Measurements from ENCODE around the gene NUP188. TPM values are rescaled to one million over a fixed set of nuclear protein-coding genes. Genes with fewer than 3 reads are reported as not detected.

Gene NUP188
- total and polyA plus RNA-seq, 2 of the 13 experiments (the other 11 are each of a cell fraction or from before 2014, with no cell fraction given) = 28.0 to 38.5 TPM

DNA sequence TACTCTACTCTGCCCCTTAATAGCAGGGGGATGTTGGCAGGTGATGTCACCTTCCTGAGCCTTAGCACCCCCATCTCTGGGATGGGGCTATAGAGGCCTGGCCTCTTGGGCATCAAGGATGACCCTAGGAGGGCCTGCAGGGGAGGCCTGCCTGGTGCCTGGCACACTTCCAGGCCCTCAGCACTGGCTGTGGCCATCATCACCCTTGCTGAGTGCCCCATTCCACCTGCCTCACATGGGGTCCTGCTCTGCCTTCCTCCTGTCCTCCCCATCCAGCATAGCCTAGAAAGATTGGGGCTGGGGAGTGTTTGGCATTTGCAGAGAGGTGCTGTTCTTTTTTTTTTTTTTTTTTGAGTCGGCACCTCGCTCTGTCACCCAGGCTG is 44.4 kb upstream of the NUP188 start:
- DNase-seq (ENCODE audit: low spot score) (no peak), ATAC-seq (no peak), FAIRE-seq (no peak)
- WGBS (ENCODE audit: low lambda C conversion rate) = 94% methylated on average over 2 of the region's 2 CpGs
- in situ Hi-C loops (cut with HindIII; ENCODE audit: extremely low pct_ligation_motif_present, low pct_unique_long_range_greater_than_20kb) = no loop called here
- Histone ChIP-seq H3K27me3 (ENCODE audit: control insufficient read depth in 1 of 2, insufficient read depth in 2 of 2, low read length in 2 of 2) (no peaks in the 10 kb centered on the region), H4K20me1 (ENCODE audit: insufficient read depth, low read length) (no peaks in the 10 kb centered on the region), H3K4me1 (ENCODE audit: insufficient read depth, low read length) (peaks cover 32% of the 10 kb centered on the region), H3K36me3 (replicated peaks in 1 of 2; ENCODE audit: control insufficient read depth in 1 of 2, insufficient read depth in 2 of 2, low read length in 2 of 2) (peaks cover 9 to 27% of the 10 kb centered on the region in 2 experiments), H2AFZ (ENCODE audit: low read length) (no peak overlapping the region), H3K27ac (ENCODE audit: extremely low read length, insufficient read depth, low read length) (no peak overlapping the region), H3K4me3 (replicated peaks in 1 of 3; ENCODE audit: insufficient read depth in 1 of 3, low read depth in 2 of 3, low read length in 3 of 3) (no peak overlapping the region), H3K9me3 (ENCODE audit: low read length) (no peaks in the 10 kb centered on the region), H3K4me2 (ENCODE audit: low read depth, low read length) (no peak overlapping the region), H3K9ac (ENCODE audit: insufficient read depth, low read depth, low read length) (no peak overlapping the region), H3K79me2 (ENCODE audit: insufficient read depth, low read length) (peaks cover 4% of the 10 kb centered on the region)
- intact Hi-C loops (cut with micrococcal nuclease; ENCODE audit: unreplicated experiment) = no loop called here
- POLR2A ChIA-PET = interaction anchor here (0.7 kb wide), 1 partner anchor 1505 kb away, joined by 3 read pairs; no protein-coding TSS in a partner anchor
- no TSS peak for BruUV-seq (replicated peaks)
- CTCF ChIA-PET (ENCODE audit: low intra/inter-chr PET ratio, low total read pairs) = no interaction called here
- TF ChIP-seq, protein P1, sequence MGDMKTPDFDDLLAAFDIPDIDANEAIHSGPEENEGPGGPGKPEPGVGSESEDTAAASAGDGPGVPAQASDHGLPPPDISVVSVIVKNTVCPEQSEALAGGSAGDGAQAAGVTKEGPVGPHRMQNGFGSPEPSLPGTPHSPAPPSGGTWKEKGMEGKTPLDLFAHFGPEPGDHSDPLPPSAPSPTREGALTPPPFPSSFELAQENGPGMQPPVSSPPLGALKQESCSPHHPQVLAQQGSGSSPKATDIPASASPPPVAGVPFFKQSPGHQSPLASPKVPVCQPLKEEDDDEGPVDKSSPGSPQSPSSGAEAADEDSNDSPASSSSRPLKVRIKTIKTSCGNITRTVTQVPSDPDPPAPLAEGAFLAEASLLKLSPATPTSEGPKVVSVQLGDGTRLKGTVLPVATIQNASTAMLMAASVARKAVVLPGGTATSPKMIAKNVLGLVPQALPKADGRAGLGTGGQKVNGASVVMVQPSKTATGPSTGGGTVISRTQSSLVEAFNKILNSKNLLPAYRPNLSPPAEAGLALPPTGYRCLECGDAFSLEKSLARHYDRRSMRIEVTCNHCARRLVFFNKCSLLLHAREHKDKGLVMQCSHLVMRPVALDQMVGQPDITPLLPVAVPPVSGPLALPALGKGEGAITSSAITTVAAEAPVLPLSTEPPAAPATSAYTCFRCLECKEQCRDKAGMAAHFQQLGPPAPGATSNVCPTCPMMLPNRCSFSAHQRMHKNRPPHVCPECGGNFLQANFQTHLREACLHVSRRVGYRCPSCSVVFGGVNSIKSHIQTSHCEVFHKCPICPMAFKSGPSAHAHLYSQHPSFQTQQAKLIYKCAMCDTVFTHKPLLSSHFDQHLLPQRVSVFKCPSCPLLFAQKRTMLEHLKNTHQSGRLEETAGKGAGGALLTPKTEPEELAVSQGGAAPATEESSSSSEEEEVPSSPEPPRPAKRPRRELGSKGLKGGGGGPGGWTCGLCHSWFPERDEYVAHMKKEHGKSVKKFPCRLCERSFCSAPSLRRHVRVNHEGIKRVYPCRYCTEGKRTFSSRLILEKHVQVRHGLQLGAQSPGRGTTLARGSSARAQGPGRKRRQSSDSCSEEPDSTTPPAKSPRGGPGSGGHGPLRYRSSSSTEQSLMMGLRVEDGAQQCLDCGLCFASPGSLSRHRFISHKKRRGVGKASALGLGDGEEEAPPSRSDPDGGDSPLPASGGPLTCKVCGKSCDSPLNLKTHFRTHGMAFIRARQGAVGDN (CRISPR knock-in tag; IDR thresholded peaks at IDR 0.05) = 0 out of 2 replicates have a peak, but pooled peaks have one; percentile 3
- TF ChIP-seq FOXA1 (IDR thresholded peaks at IDR 0.05) (no peak), FOXA1 (CRISPR knock-in tag; IDR thresholded peaks at IDR 0.05) (no peak), KDM6A (CRISPR knock-in tag; IDR thresholded peaks at IDR 0.05; ENCODE audit: low read depth) (no peak)

All from HepG2 (cell line).